NCI-H82 treated with DMSO at 0.1 percent for 48 hours (cell line): ENCODE measurements around the gene MEF2D.

ENCODE experiments used
- DNase-seq: peaks from one replicate; lab custom pipeline; 2025; ENCODE audit not compliant: unreplicated experiment; lab: John Stamatoyannopoulos, UW

MEF2D gene

GRCh38 chr1:156489166-156489934 is 11.2 kb downstream of the MEF2D start:
- peak; percentile 94 for DNase-seq

DNA sequence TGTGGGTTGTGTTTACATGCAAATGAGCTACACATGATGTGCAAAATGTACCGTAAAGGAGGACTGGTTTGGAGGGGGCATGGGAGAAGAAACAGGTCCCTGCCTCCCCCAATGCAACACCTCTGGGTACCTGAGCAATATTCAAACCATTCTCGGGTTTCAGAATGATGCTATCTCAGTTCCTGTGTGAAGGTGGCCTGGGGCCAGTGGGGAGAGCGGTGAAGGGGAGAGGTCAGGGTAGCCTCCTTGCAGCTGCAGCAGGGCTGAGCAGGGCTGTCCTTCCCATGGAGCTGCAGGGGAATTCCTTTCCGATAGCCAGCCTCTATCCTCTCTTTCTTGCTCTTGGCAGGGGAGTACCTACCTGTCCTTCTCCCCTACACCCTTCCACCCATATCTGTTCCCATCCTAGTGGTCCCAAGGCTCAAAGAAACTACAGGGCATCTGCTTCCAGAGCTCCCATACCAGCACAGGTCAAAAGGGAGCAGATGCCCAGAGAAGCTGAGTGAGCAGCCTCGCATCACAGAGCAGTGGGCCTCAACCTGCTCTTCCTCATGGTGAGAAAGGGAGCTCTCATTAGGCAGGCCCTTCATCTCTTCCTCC is 11.9 kb downstream of the MEF2D start:
- no peak for DNase-seq

- DNase-seq = no peak
These were observed 12.7 kb downstream of the MEF2D start for GRCh38 chr1:156487862-156488261.

- DNase-seq = no peak
These were observed 13.9 kb downstream of the MEF2D start for GRCh38 chr1:156486421-156487344.

GRCh38 chr1:156485984-156486383 is 14.6 kb downstream of the MEF2D start:
- no peak for DNase-seq

- DNase-seq = no peak
These were observed 16.0 kb downstream of the MEF2D start for GRCh38 chr1:156484480-156485058.

- no peak for DNase-seq
These were observed 17.2 kb downstream of the MEF2D start for GRCh38 chr1:156483397-156483796.

DNA sequence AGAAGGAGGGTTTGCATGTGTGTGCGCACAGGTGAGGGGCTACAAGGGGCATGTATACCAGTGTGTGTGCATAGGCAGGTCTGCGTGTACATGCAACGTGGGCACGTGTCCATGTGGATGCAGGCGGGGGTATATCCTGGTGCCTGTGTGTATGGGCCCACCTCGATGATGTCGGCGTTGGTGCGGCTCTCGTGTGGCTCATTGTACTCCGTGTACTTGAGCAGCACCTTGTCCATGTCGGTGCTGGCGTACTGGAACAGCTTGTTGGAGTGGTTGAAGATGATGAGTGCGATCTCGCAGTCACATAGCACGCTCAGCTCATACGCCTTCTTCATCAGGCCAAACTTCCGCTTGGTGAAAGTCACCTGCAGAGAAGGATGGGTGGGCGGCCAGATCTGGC is 18.3 kb downstream of the MEF2D start:
- no peak for DNase-seq

- DNase-seq = no peak
These were observed 19.0 kb downstream of the MEF2D start for GRCh38 chr1:156481527-156481926.

- DNase-seq = peak; percentile 48
These were observed 20.0 kb downstream of the MEF2D start for GRCh38 chr1:156480411-156481192.

GRCh38 chr1:156480016-156480370 is 20.6 kb downstream of the MEF2D start:
- no peak for DNase-seq

DNA sequence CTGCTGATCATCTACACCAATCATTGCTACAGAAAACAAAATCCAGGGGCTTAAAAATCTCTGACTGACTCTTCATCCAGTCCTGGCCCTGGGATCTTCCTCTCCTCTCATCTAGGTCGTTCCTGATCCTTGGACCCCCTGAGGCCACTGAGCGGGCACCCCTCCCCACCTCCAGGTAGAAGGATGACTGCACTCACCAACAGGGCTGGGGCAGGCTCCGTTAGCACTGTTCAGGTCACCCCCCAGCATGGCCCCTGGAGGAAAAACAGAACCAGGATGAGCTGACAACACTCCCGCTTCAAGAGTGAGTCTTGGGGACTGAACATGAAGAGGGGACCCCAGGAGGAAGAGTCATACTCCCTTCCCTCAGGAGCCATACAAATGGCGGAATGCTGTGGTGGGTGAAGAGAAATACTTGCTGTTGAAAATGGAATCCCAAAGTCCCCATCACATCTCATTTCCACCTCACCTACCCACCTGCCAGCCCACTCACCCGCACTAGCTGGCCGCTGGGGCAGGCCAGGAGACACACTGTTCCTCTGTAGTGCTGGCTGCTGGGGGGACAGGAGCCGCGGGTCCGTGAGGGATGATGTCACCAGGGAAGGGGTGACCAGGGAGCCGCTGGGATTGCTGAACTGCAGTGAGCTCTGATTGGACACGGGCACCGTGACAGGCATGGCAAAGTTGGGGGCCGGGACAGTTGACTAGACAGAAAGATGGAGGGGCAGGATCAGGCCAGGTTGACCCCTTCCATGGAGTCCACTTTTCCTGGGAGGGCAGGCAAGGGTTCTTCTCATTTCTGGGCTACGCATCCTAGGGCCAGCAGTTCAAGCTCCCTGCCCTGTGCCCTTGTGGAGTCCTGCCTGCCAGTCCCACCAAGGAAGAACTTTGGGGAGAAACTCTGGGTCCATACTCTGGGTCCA is 21.2 kb downstream of the MEF2D start:
- no peak for DNase-seq

DNA sequence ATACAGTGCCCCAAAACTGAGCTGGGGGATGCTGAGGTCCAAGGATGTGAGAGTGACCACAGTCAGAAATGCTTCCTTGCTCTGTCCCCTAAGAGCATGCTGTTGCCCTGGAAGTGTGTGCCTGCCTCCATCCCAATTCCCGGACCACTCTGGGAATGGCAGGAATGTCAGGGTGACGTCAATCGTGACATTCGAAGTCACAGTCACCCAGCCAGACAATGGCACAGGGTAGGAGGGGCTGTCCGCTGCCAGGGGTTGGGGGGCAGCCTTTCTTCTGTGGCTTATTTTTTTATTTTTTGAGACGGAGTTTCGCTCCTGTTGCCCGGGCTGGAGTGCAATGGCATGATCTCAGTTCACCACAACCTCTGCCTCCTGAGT is 22.3 kb downstream of the MEF2D start:
- DNase-seq = no peak

GRCh38 chr1:156477526-156478249 is 22.9 kb downstream of the MEF2D start:
- no peak for DNase-seq

DNA sequence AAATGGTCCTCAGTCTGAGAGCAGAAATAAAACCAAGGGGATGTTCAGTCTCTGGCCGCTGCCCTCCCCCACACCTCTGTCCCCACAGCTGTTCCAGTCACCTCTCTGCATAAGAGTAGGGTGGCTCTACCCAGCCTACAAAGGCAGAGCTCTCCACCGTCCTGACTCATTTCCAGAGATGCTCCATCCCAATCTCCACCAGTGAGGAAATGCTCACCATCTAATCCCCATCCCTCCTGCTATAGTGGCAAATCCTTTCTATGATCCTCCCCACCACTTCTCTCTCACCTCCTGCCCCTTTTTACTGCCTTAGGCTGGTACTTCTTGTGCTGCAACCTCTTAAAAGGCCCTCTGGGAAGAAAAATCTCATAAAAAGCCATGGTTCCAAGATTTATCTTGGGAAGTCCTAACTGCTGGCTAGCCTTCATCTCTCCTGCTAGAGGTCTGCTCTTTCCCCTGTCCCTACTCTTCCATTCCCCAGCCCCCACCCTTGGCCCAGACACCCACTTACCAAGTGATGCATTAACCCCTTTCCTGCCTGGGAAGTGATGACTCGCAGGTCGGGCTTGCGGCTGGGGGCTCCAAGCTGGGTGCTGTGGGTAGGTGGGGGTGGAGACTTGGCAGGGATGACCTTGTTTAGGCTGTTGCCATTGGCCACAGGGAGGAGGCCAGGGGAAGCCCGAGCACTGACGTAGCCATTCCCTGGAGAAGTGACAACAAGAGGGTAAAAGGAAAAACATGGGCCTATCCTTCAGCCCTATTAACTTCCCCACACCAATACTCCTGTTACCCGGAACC is 23.9 kb downstream of the MEF2D start:
- DNase-seq = no peak

GRCh38 chr1:156475568-156476500 is 24.7 kb downstream of the MEF2D start:
- DNase-seq = no peak

DNA sequence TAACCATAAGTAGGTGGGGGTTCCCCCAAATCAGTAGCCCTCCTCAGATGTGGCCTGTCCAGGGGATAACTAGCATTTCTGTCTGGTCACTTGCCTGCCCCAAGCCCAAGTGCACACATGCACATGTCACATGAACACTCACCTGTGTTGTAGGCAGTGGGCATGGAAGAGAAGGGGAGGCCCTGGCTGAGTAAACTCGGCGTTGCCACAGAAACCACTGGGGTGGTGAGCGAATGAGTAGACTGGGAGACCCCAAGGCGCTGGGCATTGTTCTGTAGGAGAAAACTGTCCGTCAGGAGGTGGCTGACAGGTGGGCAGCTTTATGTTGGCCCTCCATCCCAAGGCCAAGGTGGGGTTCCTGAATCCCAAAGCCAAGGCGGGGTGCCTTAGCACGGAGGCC is 25.6 kb downstream of the MEF2D start:
- no peak for DNase-seq
